Measurements from ENCODE around the gene GSG1L2.

Gene GSG1L2

DNA sequence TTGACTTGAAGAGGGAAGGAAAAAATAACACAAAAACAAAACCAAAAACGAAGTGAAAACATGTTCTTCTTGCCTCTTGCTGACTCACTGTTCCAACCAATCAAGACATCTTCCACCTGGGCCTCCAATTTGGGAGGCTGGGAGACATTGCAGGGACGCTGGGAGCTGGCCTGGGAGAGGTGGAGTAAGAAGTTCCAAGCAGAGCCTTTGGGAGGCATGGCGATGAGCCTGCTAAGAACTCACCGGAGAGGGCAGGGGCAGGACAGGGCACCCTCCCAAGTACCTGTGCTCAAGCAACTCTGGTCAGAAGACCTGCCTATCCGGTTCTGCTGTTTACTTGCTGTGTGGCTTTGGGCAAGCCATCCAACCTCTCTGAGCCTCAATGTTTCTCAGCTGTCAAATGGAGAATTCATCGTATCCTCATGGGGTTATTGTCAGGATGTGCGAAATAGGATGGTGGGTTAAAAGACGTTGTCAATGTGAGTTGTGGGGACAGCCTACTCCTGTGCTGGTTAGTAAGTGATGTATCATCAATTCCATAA, 3.0 kb upstream of the GSG1L2 start:
- DNase-seq (ENCODE audit: low spot score) = no peak

- no peak for DNase-seq (ENCODE audit: low spot score)
Measured at GRCh38 chr17:9824094-9824493, 2.2 kb upstream of the GSG1L2 start.

DNA sequence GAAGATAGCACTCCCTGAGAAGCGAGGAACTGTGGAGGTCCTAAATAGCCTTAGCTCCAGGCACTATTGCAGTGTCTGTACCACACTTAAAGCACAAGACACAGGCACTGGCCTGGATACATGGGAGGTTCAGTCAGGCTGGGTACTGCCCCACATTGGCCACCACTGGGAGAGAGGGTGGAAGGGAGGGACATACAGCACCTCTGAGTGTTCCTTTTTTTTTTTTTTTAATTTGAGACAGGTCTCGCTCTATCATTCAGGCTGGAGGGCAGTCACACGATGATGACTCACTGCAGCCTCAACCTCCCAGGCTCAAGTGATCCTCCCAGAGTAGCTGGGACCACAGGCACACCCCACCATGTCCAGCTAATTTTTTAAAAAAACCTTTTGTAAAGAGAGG, 1.4 kb downstream of the GSG1L2 start:
- DNase-seq (ENCODE audit: low spot score) = no peak

DNA sequence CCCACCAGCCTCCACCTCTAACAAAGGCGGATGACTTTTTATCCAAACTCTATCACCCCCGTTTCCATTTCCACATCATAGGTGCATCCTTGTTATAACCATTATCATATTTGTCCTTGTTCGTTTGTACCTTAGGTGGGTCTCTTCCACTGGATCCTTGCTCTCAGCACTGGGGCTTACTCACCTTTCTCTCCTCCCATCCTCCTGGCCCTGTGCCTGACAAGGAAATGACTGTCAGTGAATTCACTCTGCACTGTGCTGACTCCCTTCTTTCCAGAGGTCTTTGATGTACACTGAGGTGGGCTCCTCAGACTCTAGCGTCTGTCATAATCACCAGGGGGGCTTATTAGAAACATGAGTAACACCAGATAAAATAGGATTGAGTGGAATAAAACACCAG, 3.1 kb downstream of the GSG1L2 start:
- DNase-seq (ENCODE audit: low spot score) = no peak

DNA sequence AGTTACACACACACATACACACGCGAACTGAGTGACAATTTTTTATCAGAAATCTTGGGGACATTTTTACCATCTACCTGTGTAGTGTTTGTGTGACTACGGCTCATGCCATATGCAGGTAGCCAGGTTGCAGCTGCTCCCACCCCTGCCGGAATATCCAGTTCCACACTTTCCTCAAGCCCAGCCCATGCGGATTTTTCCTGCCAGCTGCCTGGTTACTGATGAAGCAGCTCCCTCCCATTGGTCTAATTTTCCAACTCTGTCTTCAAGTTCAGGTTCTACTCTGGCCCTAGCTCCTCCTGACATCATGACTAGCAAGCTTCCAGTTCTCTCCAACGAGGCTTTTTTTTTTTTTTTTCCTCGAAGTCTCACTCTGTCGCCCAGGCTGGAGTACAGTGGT, 4.8 kb downstream of the GSG1L2 start:
- no peak for DNase-seq (ENCODE audit: low spot score)

DNA sequence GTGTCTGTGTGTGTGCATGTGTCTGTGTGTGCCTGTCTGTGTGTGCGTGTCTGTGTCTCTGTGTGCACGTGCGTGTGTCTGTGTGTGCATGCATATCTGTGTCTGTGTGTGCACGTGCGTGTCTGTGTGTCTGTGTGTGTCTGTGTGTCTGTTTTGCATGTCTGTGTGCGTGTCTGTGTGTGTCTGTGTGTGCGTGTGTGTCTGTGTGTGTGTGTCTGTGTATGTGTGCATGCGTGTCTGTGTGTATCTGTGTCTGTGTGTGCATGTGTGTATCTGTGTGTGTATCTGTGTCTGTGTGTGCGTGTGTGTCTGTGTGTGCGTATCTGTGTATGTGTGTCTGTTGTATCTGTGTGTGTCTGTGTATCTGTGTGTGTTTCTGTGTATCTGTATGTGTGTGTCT, 5.4 kb downstream of the GSG1L2 start:
- no peak for DNase-seq (ENCODE audit: low spot score)

DNA sequence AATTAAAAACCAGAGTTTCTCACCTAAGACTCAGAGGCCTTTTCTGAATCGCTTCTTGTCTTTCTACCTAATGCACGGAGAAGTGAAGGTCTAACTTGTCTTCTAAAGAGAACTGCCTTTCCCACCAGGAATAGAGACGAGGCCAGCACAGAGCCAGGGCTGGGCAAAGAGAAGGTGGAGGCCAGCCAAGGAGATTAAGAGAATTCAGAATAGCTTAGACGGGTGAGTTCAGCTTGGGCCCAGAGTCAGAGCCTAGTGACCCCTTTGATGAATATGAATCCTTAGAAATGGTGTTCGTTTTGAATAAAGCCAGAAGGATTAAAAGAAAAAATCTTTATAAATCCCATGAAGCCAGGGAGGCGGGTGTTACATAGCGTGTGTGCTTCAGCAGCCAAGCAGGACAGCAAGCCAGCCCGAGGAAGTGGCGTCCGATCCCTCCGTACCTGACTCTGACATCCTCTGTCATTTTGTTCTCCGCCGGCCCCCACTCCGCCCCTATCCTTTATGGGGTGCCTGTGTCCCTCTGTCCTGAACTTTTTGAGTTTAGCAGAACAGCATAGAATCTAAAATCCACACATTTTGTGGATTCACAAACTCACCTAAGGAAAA, 7.4 kb downstream of the GSG1L2 start:
- no peak for DNase-seq (ENCODE audit: low spot score)

- DNase-seq (ENCODE audit: low spot score) = no peak
Measured at GRCh38 chr17:9813166-9813565, 8.7 kb downstream of the GSG1L2 start.

DNA sequence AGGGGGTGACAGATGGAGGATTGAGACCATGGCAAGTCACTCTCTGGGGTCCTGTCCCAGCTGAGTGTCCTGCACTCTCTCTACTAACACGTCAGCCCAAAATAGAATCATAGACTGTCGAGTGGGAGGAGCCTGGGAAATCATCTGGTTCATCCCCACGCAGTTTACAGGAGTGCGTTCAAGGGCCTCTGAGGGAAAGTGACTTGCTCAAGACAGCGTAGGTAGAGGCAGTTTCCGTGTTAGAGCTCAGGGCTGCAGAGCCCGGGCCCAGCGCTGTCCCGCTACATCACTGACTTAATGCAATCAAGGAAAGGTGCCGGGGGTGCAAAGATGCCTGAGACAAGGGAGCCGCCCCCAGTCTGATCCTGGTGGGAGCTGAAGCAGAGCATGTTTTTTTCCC, 10.3 kb downstream of the GSG1L2 start:
- no peak for DNase-seq (ENCODE audit: low spot score)

DNA sequence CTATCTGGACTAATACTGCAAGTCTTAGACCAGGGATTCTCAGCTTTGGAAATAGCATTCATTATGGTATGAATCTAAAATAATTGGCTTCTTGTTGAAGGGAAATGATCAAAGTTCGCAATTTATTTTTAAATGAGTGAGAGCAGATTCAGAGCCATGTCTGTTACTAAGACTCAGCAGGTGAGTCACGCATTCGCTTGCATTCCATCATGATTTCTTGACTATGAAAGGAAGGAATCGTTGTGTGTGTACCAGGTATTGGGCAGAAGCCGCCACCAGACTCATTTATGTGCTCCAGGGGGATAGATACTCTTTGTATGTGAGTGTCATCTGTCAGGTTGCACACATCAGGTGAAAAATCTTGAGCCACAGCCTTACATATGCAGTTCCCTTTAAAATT, 10.8 kb downstream of the GSG1L2 start:
- peak; percentile 54 for DNase-seq (ENCODE audit: low spot score)

DNA sequence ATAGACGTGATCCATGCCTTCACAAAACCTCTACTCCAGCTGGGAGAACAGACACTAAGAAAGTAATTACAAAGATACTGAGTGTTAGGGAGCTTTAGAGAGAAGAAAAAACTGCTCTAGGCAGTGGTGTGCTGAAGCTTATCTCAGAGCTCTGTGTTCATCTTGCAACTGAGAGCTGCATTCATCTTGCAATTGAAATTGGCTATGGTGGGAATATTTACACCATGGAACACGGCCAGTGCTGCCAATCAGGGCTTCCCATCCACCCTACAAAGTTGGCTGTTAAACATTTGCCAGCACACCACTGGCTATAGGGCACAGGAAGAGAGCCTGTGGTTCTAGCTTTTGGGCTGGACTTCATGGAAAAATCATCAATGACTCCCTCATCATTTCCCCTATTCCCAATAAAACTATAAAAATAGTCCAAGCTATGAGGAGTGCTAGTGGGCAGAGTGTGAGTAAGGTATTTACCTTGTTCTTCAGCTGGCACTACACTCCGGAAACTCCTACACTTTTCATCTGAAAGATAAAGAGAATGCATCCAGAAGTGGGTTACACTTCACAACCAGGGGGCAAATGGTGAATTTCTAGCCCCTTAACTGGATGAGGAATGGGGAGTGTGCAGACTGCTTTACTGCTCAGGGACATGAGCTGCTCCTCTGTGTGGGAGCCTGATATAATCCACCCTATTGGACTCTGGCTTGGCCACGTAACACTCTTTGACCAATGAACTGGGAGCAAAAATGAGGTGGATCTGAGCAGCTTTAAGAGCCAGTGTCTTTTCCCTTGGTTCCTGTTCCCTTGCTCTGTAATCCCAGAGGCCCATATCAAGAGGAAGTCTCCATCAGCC, 11.6 kb downstream of the GSG1L2 start:
- no peak for DNase-seq (ENCODE audit: low spot score)

DNA sequence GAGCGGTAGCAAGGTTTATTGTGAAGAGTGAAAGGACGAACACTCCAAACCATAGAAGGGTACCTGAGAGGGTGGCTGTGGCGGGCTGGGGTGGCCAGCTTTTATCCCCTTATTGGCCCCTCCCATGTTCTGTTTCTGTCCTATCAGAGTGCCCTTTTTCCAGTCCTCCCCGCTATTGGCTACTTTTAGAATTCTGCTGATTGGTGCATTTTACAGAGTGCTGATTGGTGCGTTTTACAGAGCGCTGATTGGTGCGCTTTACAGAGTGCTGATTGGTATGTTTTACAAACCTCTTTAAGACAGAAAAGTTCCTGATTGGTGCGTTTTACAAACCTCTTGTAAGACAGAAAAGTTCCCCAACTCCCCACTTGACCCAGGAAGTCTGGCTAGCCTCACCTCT, 12.5 kb downstream of the GSG1L2 start:
- DNase-seq (ENCODE audit: low spot score) = no peak

DNA sequence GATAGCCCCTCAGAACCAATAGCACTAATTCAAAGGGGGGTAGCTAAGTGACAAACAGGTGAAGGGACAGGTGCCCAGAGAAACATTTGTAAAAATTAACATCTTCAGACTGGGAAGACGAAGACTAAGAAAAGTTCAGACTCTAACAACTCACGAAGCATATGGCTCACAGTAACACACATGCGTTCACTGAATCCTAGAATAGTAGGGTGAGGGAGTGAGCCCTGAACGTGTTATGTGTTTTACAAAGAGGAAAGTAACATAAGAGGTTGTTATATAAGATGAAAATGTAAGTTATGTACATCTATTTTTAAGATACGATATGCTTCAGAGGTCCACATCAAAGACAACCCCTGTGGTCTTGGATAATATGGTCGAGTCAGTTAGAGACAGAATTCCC, 15.2 kb downstream of the GSG1L2 start:
- DNase-seq (ENCODE audit: low spot score) = no peak

DNA sequence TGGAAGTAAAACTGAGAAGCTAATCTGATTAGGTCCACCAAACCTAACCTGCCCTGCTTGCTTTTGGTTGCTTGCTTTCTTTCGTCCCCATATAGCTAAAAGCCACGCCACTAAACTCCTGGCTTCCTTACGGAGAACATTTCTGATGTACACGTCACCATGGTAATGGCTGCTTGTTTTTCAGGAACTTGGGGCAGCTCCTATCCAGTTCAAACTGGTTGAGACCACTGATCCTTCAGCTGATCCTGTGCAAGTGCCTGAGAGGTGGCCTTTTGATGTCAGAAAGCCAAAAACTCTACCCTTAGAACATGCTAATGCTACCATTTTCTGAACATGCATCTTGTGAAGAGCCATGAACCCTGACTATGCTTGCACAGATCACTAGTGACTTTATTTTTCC, 16.1 kb downstream of the GSG1L2 start:
- DNase-seq (ENCODE audit: low spot score) = no peak

DNA sequence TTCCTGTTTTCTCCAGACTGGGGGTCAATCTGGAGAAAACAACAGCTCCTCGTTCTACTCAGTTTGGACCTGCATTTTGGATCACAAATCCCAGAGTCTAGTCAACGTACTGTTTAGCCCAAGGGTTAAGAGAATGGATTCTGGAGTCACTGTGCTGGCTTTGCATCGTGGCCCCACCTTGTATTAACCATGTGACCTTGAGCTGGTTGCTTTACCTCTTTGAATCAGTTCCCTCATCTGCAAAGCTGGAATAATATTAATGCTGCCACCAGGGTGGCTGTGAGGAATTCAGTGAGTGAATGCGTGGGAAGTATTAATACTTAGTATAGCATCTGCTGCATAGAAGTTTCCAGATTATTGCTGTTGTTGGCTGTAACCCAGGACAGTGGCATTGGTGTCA, 19.2 kb downstream of the GSG1L2 start:
- no peak for DNase-seq (ENCODE audit: low spot score)

GRCh38 chr17:9802294-9802693, 19.6 kb downstream of the GSG1L2 start:
- DNase-seq (ENCODE audit: low spot score) = no peak

- no peak for DNase-seq (ENCODE audit: low spot score)
Measured at GRCh38 chr17:9801505-9801904, 20.4 kb downstream of the GSG1L2 start.

DNA sequence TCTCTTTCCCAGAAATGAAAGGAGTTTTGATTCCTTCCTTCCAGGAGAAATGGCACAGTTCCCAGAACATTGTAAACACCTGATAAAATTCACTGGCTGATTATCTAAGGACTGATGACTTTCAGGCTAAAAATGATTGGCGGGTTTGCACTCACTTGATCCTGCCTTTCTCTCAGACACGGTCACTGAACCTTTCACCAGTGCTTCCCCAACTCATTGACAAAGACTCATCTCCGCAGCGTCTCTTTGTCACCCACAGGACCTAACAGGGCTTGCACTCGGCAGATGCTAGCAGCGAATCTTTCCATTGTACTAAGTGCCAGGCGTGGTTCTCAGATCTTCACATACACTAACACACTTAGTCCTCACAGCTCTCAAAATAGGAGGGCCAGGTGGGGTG, 23.2 kb downstream of the GSG1L2 start:
- no peak for DNase-seq (ENCODE audit: low spot score)

DNA sequence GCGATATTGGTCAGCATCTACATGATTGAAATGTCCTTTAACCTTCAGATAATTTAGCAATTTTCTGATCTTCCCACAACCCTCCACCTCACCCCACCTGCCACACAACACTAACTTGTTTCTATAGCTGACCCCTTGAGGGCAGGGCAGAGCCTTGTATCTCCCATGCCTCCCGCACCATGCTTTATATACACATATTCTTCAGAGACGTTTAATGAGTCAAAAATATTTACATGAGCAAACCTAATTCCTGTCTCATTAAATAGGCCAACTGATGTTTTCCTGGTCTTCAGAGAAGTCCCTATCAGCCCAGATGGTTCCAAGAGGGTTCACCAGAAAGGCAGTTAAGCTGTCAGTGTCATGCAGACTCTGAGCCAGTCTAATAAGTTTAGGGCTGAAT, 23.9 kb downstream of the GSG1L2 start:
- no peak for DNase-seq (ENCODE audit: low spot score)

DNA sequence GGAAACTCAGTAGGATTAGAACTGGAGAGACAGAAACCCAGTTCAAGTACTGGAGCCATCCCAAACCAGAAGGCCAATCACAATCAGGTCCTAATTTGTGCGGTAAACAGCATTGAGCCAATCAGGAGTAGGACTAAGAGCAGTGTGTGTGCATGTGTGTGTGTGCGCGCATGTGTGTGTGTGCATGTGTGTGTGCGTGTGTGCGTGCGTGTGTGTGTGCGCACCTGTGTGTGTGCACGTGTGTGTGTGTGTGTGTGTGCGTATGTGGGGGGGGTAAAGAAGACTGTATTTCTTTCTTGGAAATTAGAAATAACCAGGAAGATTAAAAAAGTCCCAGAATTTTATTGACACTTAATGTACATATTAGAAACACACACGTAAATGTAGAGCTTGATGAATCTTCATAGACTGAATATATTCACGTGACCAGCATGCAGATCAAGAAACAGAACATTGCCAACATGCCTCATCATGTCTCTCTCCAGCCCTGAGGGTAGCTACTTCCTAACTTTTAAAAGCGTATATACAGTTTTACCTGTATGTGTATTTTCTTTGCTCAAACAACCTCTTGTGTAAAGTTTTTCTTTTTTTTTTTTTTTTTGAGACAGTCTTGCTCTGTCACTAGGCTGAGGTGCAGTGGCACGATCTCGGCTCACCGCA, 29.6 kb downstream of the GSG1L2 start:
- DNase-seq (ENCODE audit: low spot score) = no peak

DNA sequence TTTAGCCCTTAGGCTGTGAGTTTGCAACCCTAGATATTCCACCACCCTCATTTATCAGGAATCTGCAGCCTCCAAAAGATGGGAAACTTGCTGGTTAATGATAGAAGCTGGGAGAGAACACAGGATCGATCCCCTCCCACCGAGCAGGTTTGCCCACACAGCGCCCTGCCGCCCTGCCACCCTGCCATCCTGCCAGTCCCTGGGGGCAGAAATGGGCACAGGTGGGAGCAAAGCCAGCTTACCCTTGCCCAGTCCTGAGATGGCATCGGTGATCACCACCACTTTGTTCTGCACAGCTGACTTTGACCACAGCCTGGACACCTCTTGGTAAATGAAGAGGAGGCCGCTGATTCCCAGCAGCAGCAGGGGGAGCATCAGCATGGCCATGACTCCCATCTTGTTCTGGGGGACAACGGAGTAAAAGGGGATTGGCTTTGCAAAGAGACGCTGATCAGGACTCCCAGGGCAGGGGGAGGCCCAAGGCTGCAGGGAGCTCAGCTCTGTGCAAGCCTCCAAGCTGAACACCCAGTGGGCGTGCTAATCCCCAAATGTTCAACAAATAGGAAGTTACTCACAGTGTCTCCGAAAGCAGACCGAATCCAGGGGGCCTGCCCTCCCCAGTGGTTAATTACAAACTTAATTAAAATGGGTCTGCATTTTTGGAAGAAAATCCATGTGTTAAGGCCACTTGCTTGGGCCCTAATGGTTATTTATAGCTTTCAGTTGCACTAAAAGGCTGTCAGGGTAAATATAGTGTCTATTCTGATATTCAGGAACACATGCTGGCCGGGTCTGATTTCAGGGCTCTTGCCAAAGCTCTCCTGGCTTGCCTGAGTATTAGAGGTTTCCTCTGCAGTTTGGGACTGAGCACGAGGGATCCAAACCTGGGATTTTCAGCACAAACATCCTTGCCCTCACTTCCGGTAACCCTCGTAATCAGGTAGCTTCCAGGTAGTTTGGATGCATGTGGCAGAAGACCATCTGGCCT, 30.7 kb downstream of the GSG1L2 start, which contains the start of gene DHRS7C:
DHRS7C (minus strand) TSS at position 704 of the 988 bp plus-strand sequence; CDS start at position 396, 308 bp downstream.
- no peak for DNase-seq (ENCODE audit: low spot score)

- DNase-seq (ENCODE audit: low spot score) = no peak
Measured at GRCh38 chr17:9790316-9790715, 31.6 kb downstream of the GSG1L2 start.

Data from RKO (cell line).